M059J (cell line): ENCODE results near the gene SIX2. TPM values are rescaled to one million over a fixed set of nuclear protein-coding genes. Genes with fewer than 3 reads are reported as not detected.
A peak's percentile ranks its signal among the peaks of the same experiment; 100 is the strongest.

Experiments
- DNase-seq: peaks from one replicate; pipeline ENCODE4 v3.0.0-alpha.2; 2012; ENCODE audit warnings: low read depth
- total RNA-seq: library from RNA; depleted of rRNA; stranded (reverse); fragments of >200 nt; shearing (Covaris generic); gene quantifications from 2 replicates; pipeline ENCODE4 v1.2.3, GENCODE V29; 2014

The SIX2 gene
- total RNA-seq, 1 experiment from 2014 or later = 0.37 TPM

- DNase-seq = no peak
Measured at GRCh38 chr2:45001869-45002385, 7.3 kb downstream of the SIX2 start.

- no peak for DNase-seq
Measured at GRCh38 chr2:45000921-45001868, 8.1 kb downstream of the SIX2 start.

- no peak for DNase-seq
Measured at GRCh38 chr2:45000341-45000901, 8.8 kb downstream of the SIX2 start.

GRCh38 chr2:44999540-44999939 is 9.7 kb downstream of the SIX2 start:
- DNase-seq = no peak

- peak; percentile 22 for DNase-seq
Measured at GRCh38 chr2:44997963-44998362, 11.3 kb downstream of the SIX2 start.

- no peak for DNase-seq
Measured at GRCh38 chr2:44996356-44996755, 12.9 kb downstream of the SIX2 start.

- no peak for DNase-seq
Measured at GRCh38 chr2:44994377-44994776, 14.9 kb downstream of the SIX2 start.

- DNase-seq = no peak
Measured at GRCh38 chr2:44989176-44989575, 20.1 kb downstream of the SIX2 start.

GRCh38 chr2:44983836-44984604 is 25.2 kb downstream of the SIX2 start:
- peak; percentile 18 for DNase-seq

- DNase-seq = peak; percentile 56
Measured at GRCh38 chr2:44981714-44982108, 27.5 kb downstream of the SIX2 start.

GRCh38 chr2:44980751-44981713 is 28.2 kb downstream of the SIX2 start:
- DNase-seq = no peak

- no peak for DNase-seq
Measured at GRCh38 chr2:44979581-44979980, 29.7 kb downstream of the SIX2 start.

- no peak for DNase-seq
Measured at GRCh38 chr2:44975571-44976450, 33.4 kb downstream of the SIX2 start.

- peak; percentile 68 for DNase-seq
Measured at GRCh38 chr2:44974064-44974715, 35.1 kb downstream of the SIX2 start.

- peak; percentile 19 for DNase-seq
Measured at GRCh38 chr2:44972771-44973535, 36.3 kb downstream of the SIX2 start.

- DNase-seq = no peak
Measured at GRCh38 chr2:44970846-44971450, 38.3 kb downstream of the SIX2 start.

GRCh38 chr2:44969936-44970335 is 39.3 kb downstream of the SIX2 start:
- no peak for DNase-seq

- no peak for DNase-seq
Measured at GRCh38 chr2:44967727-44968432, 41.4 kb downstream of the SIX2 start.
